NCI-H526 treated with DMSO at 0.1 percent for 48 hours (cell line): ENCODE data around the gene ERBB4.

Source experiments
- DNase-seq: peaks from one replicate; lab custom pipeline; 2025; lab: John Stamatoyannopoulos, UW

Gene ERBB4

DNA sequence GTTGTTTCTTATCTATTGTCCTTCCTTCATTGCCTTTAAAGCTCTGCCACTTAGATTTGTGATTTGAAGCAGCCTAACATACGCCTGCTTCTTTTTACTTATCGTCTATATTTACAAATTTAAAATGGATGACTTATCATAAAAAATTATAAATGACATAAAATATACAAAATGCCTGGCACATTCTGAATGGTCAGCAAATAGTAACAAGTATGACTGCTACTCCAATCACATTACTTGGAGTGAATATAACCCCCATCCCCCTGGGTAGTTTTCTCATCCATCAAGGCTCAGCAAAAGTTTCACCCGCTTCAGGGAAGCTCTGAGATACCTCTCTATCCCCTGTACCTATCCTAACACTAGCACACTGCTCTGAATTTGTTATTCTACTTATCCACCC, 708.9 kb downstream of the ERBB4 start:
- DNase-seq, result no peak

DNA sequence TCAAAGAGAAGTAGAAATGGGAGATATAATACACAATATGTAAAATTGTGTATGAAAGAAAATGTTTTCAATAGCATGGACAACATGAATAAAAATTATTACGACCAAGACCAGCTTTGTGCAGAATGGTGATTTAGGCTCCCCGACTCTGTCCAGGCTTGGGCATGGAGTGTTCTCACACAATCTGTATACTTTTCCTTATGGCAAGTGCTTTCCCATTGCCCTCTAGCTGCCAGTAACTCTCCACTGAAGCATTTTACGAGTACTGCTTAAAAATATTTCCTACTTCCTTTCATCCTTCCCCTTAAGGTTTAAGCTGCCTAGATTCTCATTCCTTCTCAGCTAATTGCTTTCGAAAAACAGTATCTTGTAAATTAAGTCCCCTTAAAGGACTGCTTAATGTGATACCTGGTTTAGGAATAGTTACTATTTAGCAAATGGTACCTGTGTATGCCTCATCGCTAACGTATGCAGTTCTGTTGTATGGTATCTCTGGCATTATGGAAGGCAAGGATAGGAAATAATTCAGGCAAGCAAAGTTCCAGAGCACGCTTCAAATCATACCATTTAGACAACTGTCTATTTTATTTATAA, 714.6 kb downstream of the ERBB4 start:
- DNase-seq, result no peak

DNA sequence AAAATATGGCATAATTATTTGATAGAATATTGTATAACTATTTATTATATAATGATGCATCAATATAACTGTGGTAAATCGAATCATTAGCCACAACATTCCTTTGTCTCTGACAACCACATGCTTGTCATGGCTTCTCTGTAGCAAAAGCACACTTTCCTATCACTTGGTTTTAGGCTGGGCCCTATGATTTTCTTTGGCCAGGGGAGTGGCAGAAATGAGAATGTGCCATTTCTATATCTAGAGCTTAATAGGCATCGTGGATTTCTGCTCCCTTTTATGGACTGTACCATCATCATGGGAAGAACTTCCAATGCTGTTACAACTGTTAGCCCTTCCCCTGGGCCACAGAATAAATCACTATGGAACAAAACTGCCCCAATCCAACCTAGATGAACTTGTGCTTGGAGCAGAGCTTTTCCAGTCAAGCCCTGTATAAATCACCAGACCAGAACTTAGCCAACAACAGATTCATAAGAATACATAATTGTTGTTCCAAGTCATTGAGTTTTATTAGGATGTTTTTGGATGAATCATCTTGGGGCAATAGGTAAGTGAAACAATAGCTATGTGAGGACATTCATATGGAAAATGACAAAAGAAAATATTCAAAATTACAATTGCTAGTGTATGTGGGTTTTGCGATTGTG, 715.8 kb downstream of the ERBB4 start:
- no peak for DNase-seq

DNA sequence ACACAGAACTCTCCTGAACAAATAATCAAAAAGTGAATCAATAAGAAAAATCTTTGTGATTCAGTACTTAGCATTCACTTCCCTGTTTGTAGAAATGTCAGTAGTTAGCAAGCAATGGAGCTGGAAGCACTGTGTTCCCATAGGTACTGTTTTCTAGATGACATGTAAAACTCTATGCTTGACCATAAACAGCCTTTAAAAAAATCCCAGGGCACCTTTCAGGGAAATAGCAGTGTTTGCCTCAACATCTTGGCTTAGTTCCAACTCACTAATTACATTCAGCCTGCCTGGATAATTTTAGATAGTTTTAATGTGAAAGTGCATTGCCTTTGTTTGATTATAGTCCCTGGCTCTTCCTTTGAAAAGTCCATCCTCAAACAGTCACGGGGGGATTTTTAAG, 721.8 kb downstream of the ERBB4 start:
- no peak for DNase-seq

DNA sequence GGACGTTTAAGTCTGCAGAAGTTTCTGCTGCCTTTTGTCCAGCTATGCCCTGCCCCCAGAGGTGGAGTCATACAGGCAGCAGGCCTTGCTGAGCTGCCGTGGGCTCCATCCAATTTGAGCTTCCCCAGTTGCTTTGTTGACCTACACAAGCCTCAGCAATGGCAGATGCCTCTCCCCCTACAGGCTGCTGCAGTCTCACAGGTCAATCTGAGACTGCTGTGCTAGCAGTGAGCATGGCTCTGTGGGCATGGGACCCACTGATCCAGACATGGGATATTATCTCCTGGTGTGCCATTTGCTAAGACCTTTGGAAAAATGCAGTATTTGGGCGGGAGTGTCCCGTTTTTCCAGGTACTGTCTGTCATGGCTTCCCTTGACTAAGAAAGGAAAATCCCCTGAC, 726.0 kb downstream of the ERBB4 start:
- DNase-seq, result no peak

DNA sequence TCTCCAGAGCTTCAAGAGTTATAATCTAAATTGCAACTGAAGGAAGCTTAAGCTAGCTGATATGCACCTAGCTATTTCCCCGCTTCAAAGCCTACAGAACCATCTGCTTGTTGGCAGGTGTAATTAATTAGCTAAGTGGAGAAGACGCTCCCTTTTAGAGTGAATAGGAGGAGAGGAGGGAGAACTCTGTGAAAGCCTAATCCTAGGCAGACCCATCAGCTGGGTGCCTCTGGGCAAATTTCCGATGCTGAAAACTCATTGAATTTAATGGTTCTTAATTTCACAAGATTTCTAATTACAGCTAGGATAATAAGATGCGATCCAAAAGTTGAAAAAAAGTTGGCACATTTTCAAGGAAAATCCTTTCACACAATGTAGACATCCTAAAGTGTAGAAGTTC, 735.9 kb downstream of the ERBB4 start:
- DNase-seq, result no peak

DNA sequence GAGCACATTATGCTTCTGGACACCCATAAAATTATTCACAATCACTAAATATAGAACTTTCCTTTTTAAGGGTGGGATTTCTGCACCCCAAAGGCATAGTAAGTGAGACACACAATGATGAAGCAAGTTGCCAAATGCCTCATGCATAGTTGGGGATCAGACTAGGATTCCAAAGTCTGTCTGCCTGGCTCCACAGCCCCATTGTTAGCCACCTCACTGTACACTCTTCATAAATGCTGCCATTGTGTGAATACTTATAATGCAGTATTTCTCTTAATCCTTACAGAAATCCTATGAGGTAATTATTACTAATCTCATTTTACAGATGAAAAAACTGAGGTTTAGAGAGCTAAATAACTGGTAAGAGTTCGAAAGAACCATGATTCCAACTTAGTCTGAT, 738.6 kb downstream of the ERBB4 start:
- no peak for DNase-seq

DNA sequence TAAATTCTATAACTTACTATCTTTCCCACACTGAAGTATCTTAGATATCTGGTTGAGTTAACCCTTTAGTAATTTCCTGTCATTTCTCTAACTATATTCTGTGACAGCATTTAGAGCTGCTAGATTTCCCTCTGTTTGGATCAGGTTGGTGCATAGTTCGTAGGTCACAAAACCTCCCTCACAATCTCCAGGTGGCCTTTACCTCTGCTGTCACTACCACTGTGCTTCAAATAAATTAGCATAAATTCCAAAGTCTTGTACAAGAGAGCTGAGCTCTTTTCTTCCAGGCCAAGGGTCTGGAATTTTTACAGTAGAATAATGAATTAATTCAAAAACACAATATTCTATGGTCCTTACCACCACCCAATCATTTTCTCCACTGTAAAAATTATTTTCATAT, 739.7 kb downstream of the ERBB4 start:
- no peak for DNase-seq

DNA sequence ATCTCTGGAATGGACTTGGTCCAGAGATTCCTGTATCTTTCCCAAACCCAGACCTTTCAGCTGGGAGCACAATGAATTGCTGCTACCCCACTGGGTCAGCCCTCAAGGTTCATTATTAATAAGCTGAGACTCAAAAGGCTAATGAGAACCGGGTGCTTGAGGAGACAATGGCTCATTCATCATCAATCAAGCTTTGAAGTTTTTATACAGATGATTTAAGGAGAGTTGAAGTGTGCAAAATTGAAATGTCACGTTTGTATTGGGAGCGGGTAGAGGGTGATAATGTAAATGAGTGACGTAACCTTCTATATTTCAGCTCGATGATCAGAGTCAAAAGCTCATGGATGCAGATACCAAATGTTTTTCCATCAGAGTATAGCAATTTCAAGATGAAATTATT, 744.9 kb downstream of the ERBB4 start:
- no peak for DNase-seq

DNA sequence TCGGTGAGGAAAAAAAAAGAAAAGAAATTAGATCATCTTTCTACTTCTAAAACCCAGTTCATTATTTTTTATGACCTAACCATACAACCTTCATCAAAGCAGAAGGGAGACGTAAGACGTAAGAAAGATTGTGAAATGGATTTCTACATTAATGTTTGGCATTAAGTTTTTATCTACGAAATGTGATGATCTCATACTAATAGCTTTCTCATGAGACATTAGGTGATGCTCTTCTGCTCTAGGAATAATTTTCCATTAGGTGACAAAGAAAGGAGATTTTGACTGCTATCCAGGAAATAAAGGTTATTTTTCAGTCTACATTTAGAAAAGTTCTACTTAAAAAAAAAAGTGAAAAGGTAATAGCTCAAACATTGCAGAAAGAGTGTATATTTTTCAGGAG, 748.6 kb downstream of the ERBB4 start:
- DNase-seq, result no peak

DNA sequence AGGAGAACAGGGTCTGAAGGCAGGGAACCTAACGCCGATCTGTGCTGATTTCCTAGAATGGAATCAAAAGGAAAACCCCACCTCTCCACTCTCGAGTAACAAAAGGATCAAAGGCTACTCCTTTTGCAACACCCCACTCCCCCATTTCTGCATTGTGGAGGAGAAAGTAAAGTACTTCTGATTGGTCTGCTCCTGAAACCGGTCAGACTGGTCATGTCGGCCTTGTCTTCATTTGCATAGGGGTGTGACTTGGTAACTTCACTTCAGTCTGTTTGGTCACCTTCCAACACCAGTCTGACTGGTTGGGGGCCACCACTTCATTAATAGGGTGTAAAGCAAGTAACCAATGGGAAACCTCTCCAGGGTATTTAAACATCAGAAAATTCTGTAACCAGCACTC, 771.9 kb downstream of the ERBB4 start:
- peak; percentile 13 for DNase-seq

DNA sequence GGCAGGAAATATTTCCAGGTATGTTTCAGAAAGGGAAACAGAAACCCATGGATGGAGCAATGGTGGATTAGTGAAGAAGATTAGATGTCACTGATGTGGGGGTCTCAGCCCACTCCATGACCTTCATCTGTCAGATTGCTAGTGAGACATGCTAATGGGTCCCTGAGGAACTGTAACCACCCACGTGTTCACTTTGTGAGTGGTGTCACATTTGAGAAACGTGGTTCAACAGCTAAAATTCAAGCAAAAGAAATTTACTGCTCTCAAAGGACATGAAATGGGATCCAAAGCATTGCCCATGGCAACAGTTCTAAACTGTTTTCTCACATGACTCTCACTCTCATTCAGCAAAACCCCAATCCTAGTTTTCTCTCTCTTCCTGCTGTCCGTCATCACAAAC, 776.1 kb downstream of the ERBB4 start:
- no peak for DNase-seq

DNA sequence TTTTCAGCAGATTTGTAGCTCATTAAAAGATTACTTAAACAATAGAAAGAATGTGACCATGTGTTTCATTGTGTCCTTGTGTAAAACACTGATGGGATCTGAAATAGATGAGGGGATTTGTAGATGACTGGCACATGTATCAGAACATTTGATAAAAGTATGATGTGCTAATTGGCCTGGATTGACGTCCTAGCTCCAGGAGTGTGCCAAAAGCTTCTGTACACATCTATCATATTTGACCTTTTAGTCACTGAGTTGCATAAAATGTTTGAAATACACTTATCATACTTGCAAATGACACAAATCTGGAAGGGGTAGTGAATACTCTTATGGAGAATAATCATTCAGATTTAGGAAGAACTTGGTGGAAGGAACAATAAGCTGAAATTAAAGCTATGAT, 778.5 kb downstream of the ERBB4 start:
- no peak for DNase-seq

DNA sequence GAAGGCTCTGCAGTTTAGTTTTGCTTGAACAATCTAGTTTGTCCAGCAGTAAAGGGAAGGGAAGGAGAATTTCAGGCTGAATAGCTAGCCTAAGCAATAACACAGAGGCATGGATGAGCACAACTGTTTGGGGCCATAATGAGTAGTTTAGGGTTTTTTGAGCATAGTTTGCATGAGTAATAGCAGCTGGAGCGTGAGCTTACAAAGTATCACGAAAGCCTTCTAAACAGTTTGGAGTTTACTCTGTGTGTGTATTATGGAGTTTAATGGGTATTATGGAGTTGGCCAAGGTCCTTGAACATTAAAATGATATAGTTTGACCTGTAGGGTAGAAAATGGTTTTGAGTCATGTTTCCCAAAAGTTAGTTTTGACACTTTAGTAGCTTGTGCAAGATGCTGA, 782.3 kb downstream of the ERBB4 start:
- DNase-seq, result no peak

DNA sequence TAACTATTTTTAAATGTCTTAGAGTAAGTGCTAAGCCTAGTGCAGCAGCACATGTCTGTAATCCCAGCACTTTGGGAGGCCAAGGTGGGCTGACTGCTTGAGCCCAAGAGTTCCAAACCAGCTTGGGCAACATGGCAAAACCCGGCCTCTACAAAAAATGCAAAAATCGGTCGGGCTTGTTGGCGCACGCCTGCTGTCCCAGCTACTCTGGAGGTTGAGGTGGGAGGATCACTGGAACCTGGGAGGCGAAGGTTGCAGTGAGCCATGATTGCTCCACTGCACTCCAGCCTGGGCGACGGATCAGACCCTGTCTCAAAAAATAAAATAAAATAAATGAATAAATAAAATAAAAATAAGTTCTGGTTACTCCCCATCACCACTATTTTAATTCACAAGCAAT, 783.4 kb downstream of the ERBB4 start:
- DNase-seq, result no peak

DNA sequence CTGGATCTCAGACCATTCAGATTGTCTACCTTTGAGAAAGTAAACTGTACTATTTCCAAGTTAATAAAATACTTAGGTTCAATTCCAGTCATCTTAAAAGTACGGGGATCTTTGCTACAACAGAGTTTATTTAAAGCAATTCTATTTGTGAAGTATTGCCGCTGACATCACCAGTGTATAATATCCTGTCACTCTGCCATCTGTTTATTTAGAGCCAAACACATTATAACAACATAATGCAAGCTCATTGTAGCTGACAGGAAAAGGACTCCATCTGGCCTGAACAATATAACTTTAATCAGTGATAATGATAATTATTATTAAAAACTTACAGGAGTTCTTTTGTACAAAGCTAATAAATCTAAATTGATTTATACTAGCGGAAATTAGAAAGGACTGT, 786.8 kb downstream of the ERBB4 start:
- no peak for DNase-seq

DNA sequence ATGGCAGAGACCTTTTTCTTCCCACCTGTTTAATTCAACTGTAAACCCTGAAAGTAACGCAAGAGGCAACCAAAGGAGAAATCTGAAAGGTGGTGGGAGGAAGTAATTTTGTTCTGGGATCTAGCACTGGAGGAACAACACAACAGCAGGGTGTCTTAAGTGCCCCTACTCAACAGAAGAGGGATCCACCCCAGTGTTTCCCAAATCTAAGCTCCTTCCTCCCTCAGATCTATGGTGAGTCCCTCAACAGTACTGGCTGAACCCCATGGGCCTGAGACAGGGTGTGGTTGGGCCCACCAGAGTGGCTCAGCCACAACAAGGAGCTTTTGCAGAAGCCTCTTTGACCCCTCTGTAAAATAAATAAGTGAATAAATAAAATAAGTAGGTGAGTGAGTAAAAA, 790.3 kb downstream of the ERBB4 start:
- DNase-seq, result no peak

DNA sequence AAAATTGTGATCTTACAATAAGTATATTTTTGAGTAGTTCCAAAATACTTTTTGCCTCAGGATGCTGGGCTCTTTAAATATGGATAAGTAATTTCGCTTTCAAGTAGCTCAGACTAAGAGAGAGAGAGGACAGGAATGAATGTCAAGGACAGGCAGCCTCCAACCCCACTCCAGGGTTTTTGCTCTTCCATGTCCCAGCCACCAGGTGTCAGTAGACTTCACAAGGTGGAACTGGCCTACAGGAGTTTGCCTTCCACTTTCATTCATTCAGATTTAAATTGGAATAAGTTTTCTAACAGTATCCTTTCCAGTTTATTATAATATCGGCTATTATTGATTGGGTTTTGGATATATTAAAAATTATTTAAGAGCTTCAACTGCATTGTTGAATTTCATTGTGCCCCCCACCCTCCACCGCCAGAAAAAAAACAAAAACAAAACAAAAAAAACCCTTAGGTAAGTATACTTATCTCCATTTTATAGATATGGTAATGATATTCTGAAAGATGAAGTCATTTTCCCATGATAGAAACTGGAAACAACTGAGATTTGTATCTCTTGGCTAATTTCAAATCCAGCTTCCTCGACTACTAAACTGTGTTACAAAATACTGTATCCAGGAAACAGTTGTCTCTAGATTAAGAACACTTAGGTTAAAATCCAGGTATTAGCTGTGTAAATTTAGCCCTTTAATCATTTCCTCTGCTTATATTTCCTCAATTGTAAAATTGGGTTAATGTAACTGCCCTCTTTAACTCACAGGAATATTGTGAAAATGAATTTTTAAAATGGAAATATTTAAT, 793.1 kb downstream of the ERBB4 start:
- peak; percentile 55 for DNase-seq

DNA sequence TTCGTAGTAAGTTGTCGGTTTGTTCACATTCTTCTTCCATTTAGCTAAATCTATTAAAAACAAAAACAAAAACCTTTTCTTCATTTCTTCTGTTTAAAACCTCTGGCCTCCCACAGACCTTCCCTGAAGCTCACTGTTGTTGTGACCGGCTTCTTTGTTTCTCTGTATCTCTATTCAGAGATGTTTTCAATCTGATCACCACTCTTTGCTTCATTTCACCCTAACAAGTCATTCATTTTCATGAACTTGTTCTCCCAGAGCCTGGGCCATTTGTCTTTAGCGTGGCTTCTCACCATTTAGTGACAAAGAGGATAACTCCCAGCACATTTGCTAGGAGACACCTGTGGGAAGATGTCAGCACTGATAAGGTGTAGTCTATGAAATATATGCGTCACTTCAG, 794.2 kb downstream of the ERBB4 start:
- DNase-seq, result no peak

DNA sequence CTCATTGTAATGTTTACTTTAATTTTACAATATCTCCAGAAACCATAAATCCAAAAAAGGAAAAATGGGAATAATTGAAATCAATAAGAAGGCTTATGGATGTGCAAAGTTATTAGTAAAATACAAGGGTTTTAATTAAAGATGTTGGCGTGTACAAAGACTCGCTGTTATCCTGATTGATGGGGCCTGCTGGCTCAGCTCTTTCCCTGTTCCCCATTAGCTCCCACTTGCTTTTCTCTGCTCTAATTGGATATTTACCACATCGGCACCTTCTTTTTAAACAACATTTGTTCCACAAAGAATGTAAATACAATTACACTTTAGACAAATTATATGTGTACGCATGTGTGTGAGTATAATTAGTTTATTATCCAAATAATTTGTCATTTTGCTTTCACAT, 796.6 kb downstream of the ERBB4 start:
- DNase-seq, result no peak

DNA sequence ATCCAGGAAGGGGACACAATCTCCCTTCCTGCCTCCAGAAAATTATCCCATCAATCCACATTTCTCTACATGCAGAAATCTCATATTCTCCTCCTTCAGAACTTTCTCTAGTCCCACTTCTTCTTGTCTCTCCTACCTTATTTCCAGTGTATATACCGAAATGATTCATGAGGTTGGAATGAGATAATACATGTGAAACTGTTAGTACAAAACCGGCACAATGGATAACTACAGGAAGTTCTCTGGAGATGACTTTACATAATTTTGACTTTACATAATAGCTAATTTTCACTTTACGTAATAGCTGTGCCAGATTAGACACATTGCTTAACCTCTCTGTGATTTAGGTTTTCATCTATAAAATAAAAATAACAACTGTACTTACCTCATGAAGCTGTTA, 801.3 kb downstream of the ERBB4 start:
- DNase-seq, result no peak

DNA sequence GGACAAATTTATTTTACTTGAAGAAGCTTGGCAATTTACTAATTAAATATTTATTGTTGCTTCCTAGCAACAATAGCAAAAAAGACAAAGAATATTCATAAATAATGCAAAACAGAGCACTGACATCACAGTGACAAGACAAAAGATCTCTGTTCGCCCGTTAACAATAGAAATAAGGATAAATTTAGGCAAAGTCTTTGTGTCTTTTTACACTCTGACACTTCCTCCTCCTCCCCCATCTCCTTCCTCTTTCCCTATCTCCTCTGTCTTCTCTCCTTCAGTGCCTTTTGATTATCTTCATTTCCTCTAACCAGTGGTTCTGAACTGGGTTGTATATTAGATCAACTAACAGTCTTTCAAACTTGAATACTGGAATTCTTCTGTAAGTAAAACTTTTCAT, 808.4 kb downstream of the ERBB4 start:
- no peak for DNase-seq

DNA sequence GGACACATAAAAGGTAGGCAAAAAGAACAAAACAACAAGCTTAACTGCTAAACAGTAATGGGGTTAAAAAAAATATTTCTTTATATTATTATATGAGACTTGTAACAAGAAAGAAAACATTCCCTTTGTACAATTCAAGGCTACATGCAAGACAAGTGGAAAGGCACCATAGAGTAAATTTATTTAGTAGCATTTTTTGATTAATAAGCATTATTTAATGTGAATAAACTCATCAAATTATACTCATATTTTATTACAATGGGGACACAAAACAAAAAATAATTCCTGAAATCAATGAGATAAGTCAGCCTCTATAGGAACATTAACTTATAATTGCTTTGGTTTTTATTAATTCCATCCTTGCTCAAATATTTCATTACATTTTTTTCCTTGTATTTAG, 809.2 kb downstream of the ERBB4 start:
- DNase-seq, result no peak

DNA sequence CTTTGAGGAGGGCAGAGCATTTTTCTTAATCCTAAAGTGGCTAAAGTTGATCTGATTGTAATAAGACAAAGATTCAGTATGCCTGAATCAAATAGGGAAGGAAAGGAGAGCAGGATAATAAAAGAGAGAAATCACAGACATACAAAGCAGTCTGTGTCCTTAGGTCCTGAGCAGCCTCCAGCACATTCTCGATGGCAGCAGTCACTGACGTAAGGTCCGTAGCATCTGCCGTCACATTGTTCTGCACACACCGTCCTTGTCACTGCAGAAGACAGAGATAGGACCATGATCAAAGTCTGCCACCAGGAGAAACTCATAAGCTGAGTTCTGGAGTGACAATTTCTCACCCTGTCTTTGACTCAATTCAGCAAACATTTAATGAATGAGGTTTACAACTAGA, 813.7 kb downstream of the ERBB4 start:
- no peak for DNase-seq
